ENCODE measurements around the gene CHKA.

The CHKA gene

DNA sequence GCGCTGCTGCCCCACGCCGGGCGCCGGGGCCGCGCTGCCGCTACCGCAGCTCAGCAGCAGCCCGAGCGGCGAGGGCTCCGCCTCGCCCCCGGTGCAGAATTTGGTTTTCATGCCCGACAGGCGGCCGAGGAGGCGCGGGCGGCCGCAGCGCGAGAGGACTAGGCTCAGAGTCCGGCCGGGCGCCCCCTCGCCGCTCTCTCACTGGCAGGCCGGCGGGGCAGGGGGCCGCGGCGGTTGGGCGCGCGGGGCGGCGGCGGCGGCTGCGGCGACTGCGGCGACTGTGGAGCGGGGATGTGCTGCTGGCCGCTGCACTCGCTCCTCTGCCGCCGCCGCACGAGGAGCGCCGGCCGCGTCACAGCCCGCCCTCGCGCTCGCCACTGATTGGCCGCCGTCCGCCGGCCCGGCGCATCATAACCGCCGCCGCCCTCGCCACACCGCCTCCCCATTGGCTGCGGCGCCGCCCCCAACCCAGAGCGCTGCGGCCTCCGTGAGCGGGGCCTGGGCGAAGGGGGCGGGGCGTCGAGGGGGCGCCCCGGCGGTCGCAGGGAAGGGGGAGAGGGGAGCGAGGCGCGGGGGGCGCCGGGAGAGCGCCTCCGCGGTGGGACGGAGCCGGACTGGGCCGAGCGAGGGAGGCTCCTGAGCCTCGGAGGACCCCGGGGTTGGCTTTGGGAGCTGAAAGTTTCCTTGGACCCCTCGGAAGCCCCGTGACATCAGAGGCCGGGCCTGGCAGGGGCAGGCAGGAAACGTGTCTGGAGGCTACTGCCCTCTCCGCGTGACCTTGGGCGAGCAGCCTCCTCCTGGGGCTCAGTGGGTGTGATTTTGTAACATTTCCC is at the start of gene CHKA:
CHKA (minus strand) TSS at position 322 of the 833 bp plus-strand sequence; CDS start at position 111, 211 bp downstream.
- peak; percentile 87 to 89 for DNase-seq

DNA sequence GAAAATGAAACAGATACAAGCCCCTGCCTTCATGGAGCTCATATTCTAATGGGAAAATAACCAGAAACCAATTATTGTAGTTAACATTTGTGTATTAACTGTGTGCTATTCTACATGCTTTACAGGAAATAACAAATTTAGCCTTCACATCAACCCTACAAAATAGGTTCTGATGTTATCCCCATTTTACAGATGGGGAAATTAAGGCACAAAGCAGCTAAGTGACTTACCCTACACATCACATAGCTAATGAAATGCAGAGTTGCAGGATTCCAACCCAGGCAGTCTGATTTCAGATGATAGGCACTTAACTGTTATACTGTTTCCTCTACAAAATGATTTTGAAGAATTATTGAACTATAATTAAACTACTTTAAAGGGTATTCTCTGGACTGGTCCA is 48.3 kb upstream of the CHKA start:
- DNase-seq: no peak

DNA sequence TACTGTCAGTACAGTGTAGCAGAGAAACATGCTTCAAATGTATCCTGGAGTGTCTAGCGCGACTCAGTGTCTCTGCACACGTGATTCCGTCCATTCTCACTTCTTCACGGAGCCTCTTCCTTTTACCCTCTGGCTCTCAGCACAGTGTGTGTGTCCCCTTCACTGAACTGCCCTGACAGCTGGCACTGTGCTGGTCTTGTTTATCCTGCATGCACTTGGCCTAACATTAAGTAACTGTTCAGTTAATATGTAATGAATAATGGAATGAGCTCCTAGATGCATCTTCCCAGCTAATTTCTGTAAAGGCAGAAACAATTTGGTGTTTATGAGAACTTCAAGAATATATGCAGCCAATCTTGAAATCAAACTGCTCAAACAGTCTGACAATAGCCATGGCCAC is 47.5 kb upstream of the CHKA start:
- DNase-seq: no peak

DNA sequence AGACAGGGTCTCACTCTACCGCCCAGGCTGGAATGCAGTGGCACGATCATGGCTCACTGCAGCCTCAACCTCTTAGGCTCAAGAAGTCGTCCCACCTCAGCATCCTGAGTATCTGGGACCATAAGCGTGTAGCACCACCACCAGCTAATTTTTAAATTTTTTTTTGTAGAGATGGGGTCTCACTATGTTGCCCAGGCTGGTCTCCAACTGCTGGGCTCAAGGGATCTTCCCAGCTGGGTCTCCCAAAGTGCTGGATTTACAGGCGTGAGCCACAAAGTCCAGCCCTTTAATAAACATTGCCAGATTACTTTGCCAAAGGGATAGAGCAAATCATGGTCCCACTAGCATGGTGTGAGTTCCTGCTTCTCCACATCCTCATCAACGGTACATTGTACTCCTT is 46.3 kb upstream of the CHKA start:
- DNase-seq: no peak

DNA sequence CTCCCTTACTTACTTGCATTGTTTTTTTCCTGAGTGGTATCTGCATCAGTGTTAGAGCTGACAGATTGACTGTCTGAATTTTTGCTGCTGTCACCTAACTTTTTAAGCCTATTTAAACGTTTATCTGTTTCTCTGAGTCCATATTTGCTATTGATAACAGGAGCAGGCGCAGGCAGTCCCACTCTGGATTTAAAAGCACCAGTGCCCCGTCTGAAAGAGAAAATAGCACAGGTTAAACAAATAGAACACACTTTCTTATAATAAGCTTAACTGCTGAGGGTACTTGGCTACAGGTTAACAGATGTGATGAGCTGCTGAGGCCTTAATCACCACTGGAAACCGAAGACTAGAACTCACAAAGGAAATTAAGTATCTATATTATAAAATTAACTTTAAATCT is 45.8 kb upstream of the CHKA start:
- no peak for DNase-seq

DNA sequence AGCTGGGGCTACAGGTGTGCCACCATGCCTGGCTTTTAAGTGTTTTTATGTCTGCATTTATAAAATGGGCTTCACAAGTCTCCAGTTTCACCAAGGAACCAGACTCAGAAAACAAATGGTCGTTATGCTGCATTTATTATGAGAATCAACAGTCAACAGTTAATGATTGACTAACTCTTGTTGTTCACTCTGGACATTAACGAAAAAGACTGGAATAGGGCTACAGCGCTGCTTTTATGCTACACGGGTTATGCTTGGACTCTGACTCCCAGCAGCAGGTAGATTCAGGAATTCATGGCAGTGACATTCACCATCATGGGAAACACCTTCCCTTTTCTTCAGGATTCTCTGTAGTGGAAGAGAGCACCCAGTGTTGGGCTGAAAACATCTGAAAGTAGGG is 44.4 kb upstream of the CHKA start:
- DNase-seq: no peak

DNA sequence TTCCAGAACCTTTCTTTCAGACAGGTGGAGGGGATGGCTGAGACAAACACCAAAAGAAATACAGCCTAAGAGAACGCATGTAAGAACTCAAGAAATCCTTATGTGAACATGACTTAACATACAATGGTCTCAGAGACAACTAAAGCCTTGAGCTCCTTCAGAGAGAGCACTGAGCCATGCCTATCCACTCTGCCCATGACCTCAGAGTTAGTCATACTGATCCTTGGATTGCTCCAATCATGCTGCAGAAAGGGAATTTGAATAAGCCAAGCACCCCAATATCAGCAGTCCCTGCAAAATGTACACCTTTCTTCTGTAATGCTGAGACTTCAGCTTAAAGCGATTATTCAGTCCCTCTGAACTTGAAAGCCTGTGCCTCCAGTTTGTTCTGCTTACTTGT is 43.2 kb upstream of the CHKA start:
- no peak for DNase-seq

DNA sequence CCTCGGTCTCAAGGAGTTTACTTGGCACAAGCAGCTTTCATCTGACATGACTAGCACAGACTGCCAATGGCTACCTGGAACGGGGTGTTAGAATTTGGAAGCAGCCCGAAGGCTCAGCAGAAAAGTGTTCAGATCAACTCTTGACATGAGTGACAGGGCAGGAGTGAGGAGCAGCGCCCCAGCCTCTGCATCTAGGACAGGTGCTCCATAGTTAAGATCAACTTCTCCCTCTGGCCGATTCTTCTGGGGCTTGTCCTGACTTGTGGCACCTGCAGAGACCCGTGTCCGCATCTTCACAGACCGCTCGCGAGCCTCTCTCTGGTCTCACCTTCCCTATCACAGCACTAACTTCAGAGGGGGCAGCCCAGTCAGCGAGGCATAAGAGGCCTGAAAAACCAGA is 42.5 kb upstream of the CHKA start:
- DNase-seq: no peak

DNA sequence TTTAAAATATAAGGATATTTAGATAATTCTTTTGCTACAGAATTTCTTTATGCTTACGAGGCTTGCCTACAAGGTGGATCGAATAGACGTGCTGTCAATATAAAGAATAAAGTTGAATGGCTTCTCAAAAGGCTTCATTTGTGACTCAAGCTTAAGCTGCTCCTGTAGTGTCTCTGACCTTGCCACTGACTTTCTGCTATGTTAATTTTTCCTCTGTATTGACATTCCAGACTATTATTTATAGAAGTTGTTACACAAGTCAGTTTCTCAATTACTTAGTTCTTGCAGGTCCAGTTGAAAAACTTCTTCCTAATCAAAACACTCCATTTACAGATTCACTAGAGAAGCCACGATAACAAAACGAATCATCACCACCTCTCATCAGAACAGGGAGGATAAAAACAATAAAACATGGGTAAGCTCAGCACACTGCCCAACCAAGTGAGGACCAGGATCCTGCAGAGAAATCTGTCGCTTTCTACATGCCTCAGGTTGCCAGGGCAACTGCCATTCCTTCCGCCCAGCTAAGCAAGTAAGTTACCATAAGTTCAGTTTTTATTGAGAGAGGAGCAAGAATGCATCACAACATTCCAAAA is 39.0 kb upstream of the CHKA start:
- DNase-seq: no peak

DNA sequence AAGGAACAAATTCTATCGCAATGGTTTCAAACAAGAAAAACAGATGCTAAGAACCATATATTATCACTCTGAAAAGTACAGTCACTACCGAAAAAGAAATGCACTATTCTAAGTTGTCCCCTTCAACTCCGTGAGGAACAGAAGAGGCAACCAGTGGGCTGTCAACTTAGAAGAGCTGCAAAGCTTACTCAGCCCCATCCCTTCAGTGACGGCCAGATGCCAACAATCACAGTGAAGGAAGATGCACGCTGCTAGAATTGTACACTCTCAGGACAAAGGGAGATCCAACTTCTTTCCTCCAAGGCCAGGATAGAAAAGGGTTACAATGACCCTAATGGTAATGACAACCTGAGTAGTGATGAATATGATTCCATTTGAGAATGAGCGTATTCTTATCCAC is 38.5 kb upstream of the CHKA start:
- no peak for DNase-seq

DNA sequence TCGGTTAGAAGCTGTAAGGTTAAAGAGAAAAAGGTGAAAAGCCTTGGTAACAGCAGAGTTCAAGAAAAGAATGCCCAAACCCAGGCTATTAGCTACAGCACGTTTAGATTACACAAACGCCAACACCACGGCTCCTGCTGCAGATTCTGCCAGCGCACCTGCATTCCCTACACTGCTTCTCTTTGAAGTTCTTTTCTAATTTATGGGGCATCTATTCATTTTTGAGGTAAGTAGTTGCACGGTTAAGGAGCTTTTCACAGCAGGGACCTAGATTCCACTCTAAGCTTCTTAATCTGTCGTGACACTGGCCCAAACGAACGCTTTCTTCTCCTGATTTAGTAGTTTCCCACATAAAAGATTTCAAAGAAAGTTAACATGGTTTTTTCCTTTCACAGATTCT is 38.0 kb upstream of the CHKA start:
- DNase-seq: no peak

DNA sequence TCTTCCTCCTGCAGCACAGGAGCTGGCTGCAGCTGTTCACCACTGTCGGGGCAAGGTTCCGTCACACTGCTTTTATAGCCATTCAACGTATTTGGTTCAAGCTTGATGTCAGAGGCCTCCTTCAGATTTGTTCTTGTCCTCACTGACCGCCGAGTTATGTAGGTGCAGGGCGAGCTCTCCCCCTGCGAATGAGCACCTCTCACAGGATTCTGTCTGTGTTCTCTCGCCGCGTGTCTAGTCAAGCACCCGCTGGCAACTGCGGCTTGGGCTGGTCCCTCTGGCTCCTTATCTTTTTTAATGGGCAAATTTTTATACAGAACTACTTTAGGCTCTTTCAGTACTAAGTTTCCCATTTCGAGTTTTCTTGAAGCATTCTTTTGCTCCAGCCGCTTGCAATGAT is 37.4 kb upstream of the CHKA start:
- DNase-seq: no peak

DNA sequence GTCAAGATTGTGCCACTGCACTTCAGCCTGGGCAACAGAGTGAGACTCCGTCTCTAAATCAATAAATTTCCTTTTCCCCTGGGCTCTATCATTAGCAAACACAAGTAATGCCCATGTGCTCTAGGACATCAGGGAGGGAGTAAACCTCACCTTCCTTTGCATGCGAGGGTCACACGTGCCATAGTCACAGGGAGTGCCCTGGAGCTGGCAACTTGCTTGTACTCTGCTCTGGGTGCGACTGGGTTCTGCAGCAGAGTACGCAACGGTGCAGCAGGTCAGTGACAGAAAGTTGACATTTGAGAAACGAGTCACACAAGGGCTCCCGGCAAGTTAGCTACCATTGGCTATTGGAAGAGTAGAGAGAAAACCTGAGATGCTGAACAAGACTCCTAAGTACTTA is 32.6 kb upstream of the CHKA start:
- no peak for DNase-seq

DNA sequence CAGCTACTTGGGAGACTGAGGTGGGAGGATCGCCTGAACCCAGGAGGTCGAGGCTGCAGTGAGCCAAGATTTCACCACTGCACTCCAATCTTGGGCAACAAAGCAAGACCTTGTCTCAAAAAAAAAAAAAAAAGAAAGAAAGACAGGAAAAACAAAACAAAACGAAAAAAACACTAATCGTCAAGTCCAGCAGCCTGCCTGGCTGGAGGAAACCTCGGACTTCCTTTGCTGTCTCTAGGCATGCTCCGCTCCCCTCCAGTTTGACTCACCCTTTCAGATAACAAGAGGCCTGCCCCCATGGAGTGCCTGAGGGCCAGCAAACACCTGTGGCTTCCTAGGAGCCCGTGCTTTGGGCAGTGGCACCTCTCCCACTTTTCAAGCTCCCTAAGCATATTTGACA is 28.8 kb upstream of the CHKA start:
- peak in 1 of 2 experiments; percentile 21 for DNase-seq

DNA sequence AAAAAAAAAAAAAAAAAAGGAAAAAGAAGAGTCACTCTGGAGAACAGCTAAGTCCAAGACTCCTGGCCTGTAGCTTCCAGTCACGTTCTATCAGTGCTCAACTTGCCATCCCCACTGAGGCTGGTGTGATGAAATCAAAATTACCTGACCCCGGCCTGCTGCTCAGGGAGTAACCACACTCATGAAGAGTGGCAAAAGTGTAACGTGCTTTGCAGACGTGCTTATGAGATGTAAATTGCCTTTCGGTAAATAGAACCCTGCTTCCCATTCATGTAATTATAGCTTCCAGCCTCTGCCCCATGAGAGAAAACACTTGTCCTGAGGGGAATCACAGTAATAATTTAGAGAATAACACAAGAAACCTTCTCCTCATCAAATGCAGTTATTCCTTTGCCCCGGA is 28.2 kb upstream of the CHKA start:
- DNase-seq: no peak

DNA sequence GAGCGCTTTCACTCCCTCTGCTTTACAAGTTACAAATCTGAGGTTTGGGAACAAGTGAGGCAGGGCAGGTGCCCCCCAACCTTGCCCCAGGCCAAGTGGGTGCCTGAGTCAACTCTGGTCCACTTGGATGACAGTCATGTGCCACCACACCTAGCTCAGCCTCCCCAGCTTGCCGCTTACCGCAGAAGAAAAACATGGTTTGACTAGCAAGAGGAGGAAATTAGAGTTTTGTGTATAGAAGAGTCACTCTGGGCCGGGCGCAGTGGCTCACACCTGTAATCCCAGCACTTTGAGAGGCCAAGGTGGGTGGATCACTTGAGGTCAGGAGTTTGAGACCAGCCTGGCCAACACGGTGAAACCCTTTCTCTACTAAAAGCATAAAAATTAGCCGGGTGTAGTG is 27.7 kb upstream of the CHKA start:
- no peak for DNase-seq

DNA sequence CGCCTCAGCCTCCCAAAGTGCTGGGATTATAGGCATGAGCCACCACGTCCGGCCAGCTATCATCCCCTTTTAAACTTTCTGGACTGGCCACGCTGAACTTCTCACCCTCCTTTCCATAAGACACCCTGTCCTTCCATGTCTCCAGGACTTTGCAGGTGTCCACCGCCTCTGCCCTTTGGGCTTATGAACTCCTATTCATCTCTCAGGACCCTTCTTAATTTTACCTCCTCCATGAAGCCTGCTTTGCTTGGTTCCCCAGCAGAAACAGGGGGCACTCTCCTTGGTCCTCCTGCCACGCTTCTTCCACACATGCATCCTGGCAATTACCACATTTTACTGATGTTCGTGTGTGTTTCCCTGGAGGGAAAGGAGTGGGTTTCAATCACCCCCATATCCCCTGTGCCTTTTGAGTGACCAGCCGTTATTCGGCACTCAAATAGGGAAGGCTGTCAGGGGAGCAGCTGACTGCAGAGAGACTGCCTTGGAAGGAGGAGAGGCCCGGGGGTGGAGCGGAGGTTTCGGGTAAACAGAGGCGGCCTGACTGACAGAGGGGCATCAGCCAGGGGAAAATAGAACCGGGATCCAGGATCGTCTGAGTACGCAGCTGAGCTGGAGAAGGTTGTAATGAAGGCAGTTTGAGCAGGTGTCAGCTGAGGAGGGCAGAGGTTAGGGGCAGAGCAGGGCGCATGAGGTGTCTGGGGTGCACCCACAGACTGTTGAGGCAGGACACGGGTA is 27.1 kb upstream of the CHKA start:
- DNase-seq: no peak

DNA sequence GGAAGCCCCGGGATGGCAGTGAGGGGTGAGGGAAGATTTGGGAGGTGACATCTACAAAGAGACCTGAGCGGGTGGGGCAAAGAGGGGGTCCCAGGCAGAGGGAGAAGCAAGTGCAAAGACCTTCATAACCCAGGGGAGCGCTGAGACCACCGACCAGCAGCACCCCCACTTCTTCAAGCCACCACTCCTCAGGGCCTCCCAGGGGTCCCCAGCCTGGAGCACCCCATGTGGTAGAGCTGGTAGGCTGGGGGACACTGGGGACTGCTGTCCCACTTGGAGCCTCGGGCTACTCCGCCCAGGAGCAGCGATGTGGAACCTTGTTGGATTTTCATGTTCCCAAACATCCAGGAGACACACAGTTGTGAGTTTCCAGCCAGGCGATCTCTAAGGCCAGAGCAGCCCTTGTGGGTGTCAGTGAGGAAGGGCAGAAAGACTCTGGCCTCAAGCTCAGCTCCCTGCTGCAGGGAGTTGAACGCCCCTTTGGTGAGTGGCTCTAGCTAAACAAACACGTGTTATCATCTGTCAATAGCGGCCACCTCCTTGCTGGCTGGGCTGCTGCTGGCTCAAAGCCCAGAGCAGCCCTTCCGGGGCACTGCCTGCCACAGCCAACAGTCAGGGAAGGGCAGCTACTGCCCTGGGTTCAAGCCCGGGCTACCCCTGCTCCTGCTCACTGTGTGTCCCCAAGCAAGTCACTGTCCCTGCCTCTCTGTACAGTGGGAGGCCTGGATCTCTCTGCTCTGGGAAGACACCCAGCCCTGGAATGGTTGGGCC is 25.7 kb upstream of the CHKA start:
- DNase-seq: peak; percentile 54 to 56

DNA sequence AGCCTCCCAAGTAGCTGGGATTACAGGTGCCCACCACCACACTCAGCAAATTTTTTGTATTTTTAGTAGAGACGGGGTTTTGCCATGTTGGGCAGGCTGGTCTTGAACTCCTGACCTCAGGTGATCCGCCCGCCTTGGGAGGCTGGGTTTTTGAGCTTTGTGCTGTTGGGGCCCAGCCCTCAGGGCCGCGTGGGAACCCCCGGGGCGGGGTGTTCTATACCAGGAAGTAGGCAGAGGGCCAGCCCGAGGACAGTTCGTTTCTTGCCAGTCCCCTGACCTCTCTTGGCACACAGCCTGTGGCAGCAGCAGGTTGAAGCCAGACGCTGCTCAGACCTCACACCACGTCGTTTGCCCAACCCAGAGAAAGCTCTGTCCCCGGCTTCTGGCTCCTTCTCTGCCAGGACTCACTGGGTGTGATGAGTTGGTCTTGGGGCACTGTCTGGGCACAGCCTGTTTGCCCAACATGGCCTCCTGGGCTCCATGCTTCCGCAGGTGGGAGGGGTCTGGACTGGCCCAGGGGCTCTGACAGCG is 24.9 kb upstream of the CHKA start:
- DNase-seq: peak; percentile 84 to 85

DNA sequence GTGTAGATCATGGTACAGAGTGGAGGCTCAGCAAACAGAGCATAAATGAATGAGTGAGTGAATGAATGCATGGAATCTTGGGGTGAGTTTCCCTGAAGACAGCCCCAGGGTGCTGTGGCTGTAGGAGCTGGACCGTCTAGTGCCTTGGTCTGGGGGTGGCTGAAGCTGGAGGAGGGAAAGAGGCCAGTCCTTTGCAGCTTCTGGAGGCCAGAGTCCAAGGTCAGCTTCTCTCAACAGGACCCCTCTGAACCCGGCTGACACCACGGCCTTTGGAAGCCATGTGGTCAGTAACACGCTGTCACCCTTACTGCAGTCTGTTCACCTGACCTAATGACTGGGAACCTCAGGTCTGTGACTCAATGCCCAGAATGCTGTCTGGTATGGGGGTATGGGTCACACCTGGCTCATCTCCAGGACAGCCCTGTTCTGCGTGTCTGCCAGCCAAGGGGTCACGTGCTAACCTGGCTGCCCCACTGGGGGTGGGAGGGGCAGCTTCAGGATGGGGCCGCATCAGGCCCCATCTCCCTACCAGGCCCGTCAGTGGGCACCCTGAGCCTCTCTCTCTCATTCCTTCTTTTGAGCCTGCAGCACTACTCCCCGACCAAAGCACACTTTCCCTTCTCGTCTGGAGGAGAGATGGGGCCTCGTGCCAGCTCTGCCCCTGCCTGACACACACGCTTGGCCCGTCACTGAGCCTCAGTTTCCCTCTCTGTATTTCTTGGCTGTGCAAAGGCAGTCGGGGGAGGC is 24.1 kb upstream of the CHKA start:
- no peak for DNase-seq

DNA sequence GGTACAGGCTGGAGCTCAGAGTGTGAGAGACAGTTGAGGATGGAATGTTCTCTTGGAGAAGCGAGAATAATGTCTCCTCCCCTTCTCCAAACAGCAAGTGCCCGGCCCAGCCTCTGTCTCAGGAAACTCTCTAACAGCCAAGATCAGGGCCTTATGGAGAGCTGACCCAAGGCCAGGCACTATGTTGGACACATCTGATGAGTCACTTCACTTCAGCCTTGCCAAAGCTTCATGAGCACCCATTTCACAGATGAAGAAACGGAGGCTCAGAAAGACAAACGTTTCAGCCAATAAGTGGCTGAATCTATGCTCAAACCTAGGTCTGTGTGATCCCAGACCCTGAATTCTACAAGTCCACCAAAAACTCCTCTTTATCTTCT is 22.1 kb upstream of the CHKA start:
- no peak for DNase-seq
